GM18499 (cell line): ENCODE results near the gene ATAD3C.
A peak's percentile ranks its signal among the peaks of the same experiment; 100 is the strongest.
"Not testable (repeated sequence)": the region's sequence is repeated elsewhere in the genome, so short reads cannot be mapped to it uniquely, and the experiment has no call there.

Source experiments
- ATAC-seq: cut with Tn5 transposase; IDR thresholded peaks from one replicate; pipeline ENCODE4 v1.9.1; 2021; ENCODE audit warnings: moderate number of reproducible peaks; ENCODE audit not compliant: insufficient read depth, unreplicated experiment

Gene ATAD3C

GRCh38 chr1:1494311-1494710, 44.8 kb downstream of the ATAD3C start:
- not testable (repeated sequence) for ATAC-seq

- ATAC-seq = not testable (repeated sequence)
Observed at GRCh38 chr1:1495461-1495975, 46.0 kb downstream of the ATAD3C start.

- not testable (repeated sequence) for ATAC-seq
Observed at GRCh38 chr1:1504777-1505365, 55.4 kb downstream of the ATAD3C start.

- ATAC-seq = not testable (repeated sequence)
Observed at GRCh38 chr1:1505366-1505798, 55.9 kb downstream of the ATAD3C start.

GRCh38 chr1:1505801-1506200, 56.3 kb downstream of the ATAD3C start:
- not testable (repeated sequence) for ATAC-seq

GRCh38 chr1:1507305-1507704, 57.8 kb downstream of the ATAD3C start:
- no peak for ATAC-seq

GRCh38 chr1:1508775-1509464, 59.4 kb downstream of the ATAD3C start:
- not testable (repeated sequence) for ATAC-seq

GRCh38 chr1:1509465-1509850, 60.0 kb downstream of the ATAD3C start:
- ATAC-seq = not testable (repeated sequence)

- ATAC-seq = no peak
Observed at GRCh38 chr1:1510912-1511532, 61.5 kb downstream of the ATAD3C start.

GRCh38 chr1:1511533-1512285, 62.2 kb downstream of the ATAD3C start, which contains the start of gene ATAD3A:
Gene ATAD3A (plus strand): TSS chr1:1512162. CDS start chr1:1512269, 107 bp downstream.
- peak; percentile 55 for ATAC-seq

GRCh38 chr1:1512425-1512824, 62.9 kb downstream of the ATAD3C start:
- ATAC-seq = not testable (repeated sequence)

- ATAC-seq = not testable (repeated sequence)
Observed at GRCh38 chr1:1513675-1514074, 64.2 kb downstream of the ATAD3C start.

GRCh38 chr1:1514376-1514775, 64.9 kb downstream of the ATAD3C start:
- ATAC-seq = not testable (repeated sequence)

GRCh38 chr1:1516923-1517322, 67.4 kb downstream of the ATAD3C start:
- ATAC-seq = not testable (repeated sequence)

GRCh38 chr1:1517973-1518620, 68.6 kb downstream of the ATAD3C start:
- no peak for ATAC-seq

- not testable (repeated sequence) for ATAC-seq
Observed at GRCh38 chr1:1518621-1519007, 69.1 kb downstream of the ATAD3C start.
